Trophoblast cell (in vitro differentiated cells and primary cell): ENCODE measurements around the gene NCOA3. TPM values are rescaled to one million over a fixed set of nuclear protein-coding genes. Genes with fewer than 3 reads are reported as not detected.

Experiments used
- DNase-seq, 2 donors: peaks; one replicate each; pipeline ENCODE4 v3.0.0-alpha.2; 2016
- H2AFZ ChIP-seq: 2 replicates; pipeline ENCODE4 v1.6.1; 2013; ENCODE audit warnings: low read length, moderate library complexity, mild to moderate bottlenecking; ENCODE audit not compliant: insufficient read depth, poor library complexity
- H2AK5ac ChIP-seq: 2 replicates; pipeline ENCODE4 v1.6.1; 2013; ENCODE audit warnings: mild to moderate bottlenecking, low read length
- H2BK120ac ChIP-seq: 2 replicates; pipeline ENCODE4 v1.6.1; 2013; ENCODE audit warnings: low read length, mild to moderate bottlenecking, moderate library complexity; ENCODE audit not compliant: insufficient read depth, poor library complexity
- H2BK12ac ChIP-seq: 2 replicates; pipeline ENCODE4 v1.6.1; 2013; ENCODE audit warnings: mild to moderate bottlenecking, low read length, moderate library complexity
- H2BK5ac ChIP-seq: 2 replicates; pipeline ENCODE4 v1.6.1; 2013; ENCODE audit warnings: low read length, low read depth, moderate library complexity, mild to moderate bottlenecking; ENCODE audit not compliant: poor library complexity
- H3K14ac ChIP-seq: 2 replicates; pipeline ENCODE4 v1.6.1; 2013; ENCODE audit warnings: mild to moderate bottlenecking, low read length
- H3K18ac ChIP-seq: 2 replicates; pipeline ENCODE4 v1.6.1; 2013; ENCODE audit warnings: mild to moderate bottlenecking, low read length
- H3K23ac ChIP-seq: 2 replicates; pipeline ENCODE4 v1.6.1; 2013; ENCODE audit warnings: low read length
- H3K27ac ChIP-seq: 2 replicates; pipeline ENCODE4 v1.5.1; 2013; ENCODE audit warnings: low read depth, mild to moderate bottlenecking, inconsistent platforms, low read length, moderate library complexity
- H3K27me3 ChIP-seq: 2 replicates; pipeline ENCODE4 v1.6.1; 2013; ENCODE audit warnings: inconsistent platforms, mild to moderate bottlenecking, low read length, moderate library complexity; ENCODE audit not compliant: insufficient read depth
- H3K36me3 ChIP-seq, 2 experiments: 1 replicate in 1 of 2; 2 replicates in 1 of 2; pipeline ENCODE4 v1.6.1; 2013; ENCODE audit warnings: low read length in 2 of 2, mild to moderate bottlenecking in 2 of 2, moderate library complexity in 1 of 2; ENCODE audit not compliant: insufficient read depth in 2 of 2, control insufficient read depth in 1 of 2
- H3K4ac ChIP-seq: 2 replicates; pipeline ENCODE4 v1.6.1; 2013; ENCODE audit warnings: low read depth, mild to moderate bottlenecking, low read length, moderate library complexity
- H3K4me1 ChIP-seq, 2 experiments: 1 replicate in 1 of 2; 2 replicates in 1 of 2; pipeline ENCODE4 v1.6.1; 2013; ENCODE audit warnings: low read length in 2 of 2, mild to moderate bottlenecking in 2 of 2, moderate library complexity in 1 of 2; ENCODE audit not compliant: insufficient read depth in 2 of 2, control insufficient read depth in 1 of 2
- H3K4me2 ChIP-seq: 2 replicates; pipeline ENCODE4 v1.6.1; 2013; ENCODE audit warnings: inconsistent platforms, mild to moderate bottlenecking, low read length, moderate library complexity
- H3K4me3 ChIP-seq: 2 replicates; pipeline ENCODE4 v1.5.1; 2013; ENCODE audit warnings: mild to moderate bottlenecking, low read depth, low read length, inconsistent platforms
- H3K79me1 ChIP-seq: one replicate; pipeline ENCODE4 v1.6.1; 2013; ENCODE audit warnings: low read length
- H3K79me2 ChIP-seq: 2 replicates; pipeline ENCODE4 v1.6.1; 2013; ENCODE audit warnings: low read length, mild to moderate bottlenecking; ENCODE audit not compliant: control insufficient read depth, insufficient read depth, poor library complexity
- H3K9ac ChIP-seq: 2 replicates; pipeline ENCODE4 v1.6.1; 2013; ENCODE audit warnings: mild to moderate bottlenecking, low read length
- H3K9me3 ChIP-seq: 2 replicates; pipeline ENCODE4 v1.6.1; 2013; ENCODE audit warnings: low read depth, mild to moderate bottlenecking, control low read depth, inconsistent platforms, low read length; ENCODE audit not compliant: insufficient read depth
- H4K12ac ChIP-seq: 2 replicates; pipeline ENCODE4 v1.6.1; 2013; ENCODE audit warnings: low read depth, mild to moderate bottlenecking, low read length, moderate library complexity
- H4K8ac ChIP-seq: 2 replicates; pipeline ENCODE4 v1.6.1; 2013; ENCODE audit warnings: low read depth, mild to moderate bottlenecking, low read length, moderate library complexity
- H4K91ac ChIP-seq: one replicate; pipeline ENCODE4 v1.6.1; 2013; ENCODE audit warnings: low read depth, mild to moderate bottlenecking, low read length, moderate library complexity
- WGBS: extraction: QIAGEN DNeasy Blood & Tissue Kit; methylation state at CpG from one replicate; pipeline ENCODE4 v1.1.7; 2013; ENCODE audit warnings: missing lambda C conversion rate; ENCODE audit not compliant: insufficient read length, insufficient coverage; ENCODE audit errors: extremely low coverage; 5-methylcytosine and 5-hydroxymethylcytosine counted together
- polyA plus RNA-seq: library from polyadenylated mRNA; stranded (reverse); fragments of 200-250 nt; gene quantifications from 2 replicates; pipeline ENCODE4 v1.2.3, GENCODE V29; 2013

The NCOA3 gene
- polyA plus RNA-seq: 189 and 191 TPM in 2 replicates

DNA sequence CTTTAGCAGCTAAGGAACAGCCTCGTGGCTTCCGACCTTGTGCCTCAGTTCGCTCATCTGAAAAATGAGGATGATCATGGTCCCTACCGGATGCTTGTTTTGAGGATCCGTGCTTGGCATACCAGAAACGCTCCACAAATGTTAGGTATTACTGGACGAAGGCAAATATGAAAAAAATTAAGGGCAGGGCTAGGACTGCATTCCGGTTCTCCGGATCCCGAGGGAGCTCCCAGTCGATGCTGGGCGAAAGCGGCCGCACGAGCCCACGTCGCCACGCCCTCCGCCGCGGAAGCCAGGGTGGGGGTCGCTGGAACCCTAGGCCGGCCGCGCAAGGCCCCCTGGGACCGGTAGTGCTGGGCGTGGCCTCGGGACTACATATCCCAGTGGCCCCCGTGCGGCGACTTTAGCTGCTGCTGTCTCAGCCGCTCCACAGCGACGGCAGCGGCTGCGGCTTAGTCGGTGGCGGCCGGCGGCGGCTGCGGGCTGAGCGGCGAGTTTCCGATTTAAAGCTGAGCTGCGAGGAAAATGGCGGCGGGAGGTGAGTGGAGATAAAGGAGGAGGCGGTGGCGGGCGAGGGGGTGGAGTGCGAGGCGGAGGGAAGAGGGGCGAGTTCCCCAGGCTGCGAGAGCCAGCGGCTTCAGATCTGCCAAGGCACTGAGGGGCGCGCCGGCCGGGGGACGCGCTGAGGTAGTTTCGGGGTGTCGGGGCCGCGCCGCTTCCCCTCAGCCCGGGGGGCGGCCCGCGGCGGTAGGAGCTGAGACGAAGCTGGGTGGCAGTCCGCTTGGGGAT is at the start of gene NCOA3:
NCOA3 (plus strand) TSS at position 406 of the 789 bp plus-strand sequence. CDS start 120,361 bp downstream, outside the sequence.
- DNase-seq: peak; percentile 96
- Histone ChIP-seq H4K8ac (peak within 1 kb of the TSS; percentile 95), H3K9ac (peak within 1 kb of the TSS; percentile 97), H3K79me2 (peaks cover 21% of the 10 kb centered on the region), H3K27me3 (no peaks in the 10 kb centered on the region), H3K36me3 (no peaks in the 10 kb centered on the region), H3K23ac (no peak within 1 kb of the TSS), H2AK5ac (peak within 1 kb of the TSS; percentile 97), H3K4me2 (peak within 1 kb of the TSS; percentile 85), H2BK5ac (peak within 1 kb of the TSS; percentile 94), H3K27ac (peak within 1 kb of the TSS; percentile 82), H3K4ac (peak within 1 kb of the TSS; percentile 100), H3K14ac (peak within 1 kb of the TSS; percentile 99), H3K4me3 (peak within 1 kb of the TSS; percentile 87), H3K4me1 (peaks cover 2 to 8% of the 10 kb centered on the region in 2 experiments), H2AFZ (peak within 1 kb of the TSS; percentile 94), H3K79me1 (peaks cover 13% of the 10 kb centered on the region), H3K9me3 (no peaks in the 10 kb centered on the region), H4K12ac (peak within 1 kb of the TSS; percentile 92), H4K91ac (peak within 1 kb of the TSS; percentile 98), H2BK120ac (peak within 1 kb of the TSS; percentile 92), H2BK12ac (peak within 1 kb of the TSS; percentile 60), H3K18ac (peak within 1 kb of the TSS; percentile 98)
- WGBS: no CpG with 5 or more reads among the region's 74 CpGs

DNA sequence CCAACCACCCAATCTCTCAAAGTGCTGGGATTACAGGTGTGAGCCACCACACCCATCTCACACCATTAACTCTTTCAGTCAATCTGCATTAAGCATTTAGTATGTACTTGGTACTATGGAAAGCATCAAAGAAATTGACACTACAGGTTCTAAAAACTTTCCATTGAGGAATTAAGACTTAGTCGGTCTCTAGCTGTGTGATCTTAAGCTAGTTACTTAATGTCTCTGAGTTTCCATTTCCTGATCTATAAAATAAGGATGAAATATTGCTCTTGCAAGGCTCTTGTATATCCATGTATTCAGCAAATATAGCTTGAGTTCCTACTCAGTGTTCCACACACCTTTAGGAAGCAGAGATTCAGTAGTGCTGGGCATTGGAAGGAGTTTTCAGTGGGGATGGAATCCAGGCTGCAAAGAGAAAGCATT is 48.9 kb upstream of the NCOA3 start:
- no peak overlapping the region for H4K12ac ChIP-seq
- H3K79me2 ChIP-seq: peaks cover 3% of the 10 kb centered on the region
- H3K4me1 ChIP-seq: peaks cover 17 to 25% of the 10 kb centered on the region in 2 experiments
- H3K9ac ChIP-seq: no peak overlapping the region
- no CpG with 5 or more reads among the region's 1 CpG for WGBS
- peak overlapping the region; percentile 87 for H2BK5ac ChIP-seq
- H3K23ac ChIP-seq: no peak overlapping the region
- peak overlapping the region; percentile 92 for H3K18ac ChIP-seq
- H2AFZ ChIP-seq: peak overlapping the region; percentile 87
- peaks cover 28% of the 10 kb centered on the region for H3K79me1 ChIP-seq
- peak overlapping the region; percentile 98 for H4K91ac ChIP-seq
- H3K27me3 ChIP-seq: no peaks in the 10 kb centered on the region
- H3K36me3 ChIP-seq: no peaks in the 10 kb centered on the region
- no peaks in the 10 kb centered on the region for H3K9me3 ChIP-seq
- peak overlapping the region; percentile 92 for H3K14ac ChIP-seq
- peak overlapping the region; percentile 95 for H2BK120ac ChIP-seq
- no peak overlapping the region for H3K4me3 ChIP-seq
- peak overlapping the region; percentile 100 for H2BK12ac ChIP-seq
- no peak overlapping the region for H3K4me2 ChIP-seq
- peak overlapping the region; percentile 97 for H3K27ac ChIP-seq
- peak overlapping the region; percentile 97 for H3K4ac ChIP-seq
- DNase-seq: no peak
- H4K8ac ChIP-seq: peak overlapping the region; percentile 76
- peak overlapping the region; percentile 98 for H2AK5ac ChIP-seq

DNA sequence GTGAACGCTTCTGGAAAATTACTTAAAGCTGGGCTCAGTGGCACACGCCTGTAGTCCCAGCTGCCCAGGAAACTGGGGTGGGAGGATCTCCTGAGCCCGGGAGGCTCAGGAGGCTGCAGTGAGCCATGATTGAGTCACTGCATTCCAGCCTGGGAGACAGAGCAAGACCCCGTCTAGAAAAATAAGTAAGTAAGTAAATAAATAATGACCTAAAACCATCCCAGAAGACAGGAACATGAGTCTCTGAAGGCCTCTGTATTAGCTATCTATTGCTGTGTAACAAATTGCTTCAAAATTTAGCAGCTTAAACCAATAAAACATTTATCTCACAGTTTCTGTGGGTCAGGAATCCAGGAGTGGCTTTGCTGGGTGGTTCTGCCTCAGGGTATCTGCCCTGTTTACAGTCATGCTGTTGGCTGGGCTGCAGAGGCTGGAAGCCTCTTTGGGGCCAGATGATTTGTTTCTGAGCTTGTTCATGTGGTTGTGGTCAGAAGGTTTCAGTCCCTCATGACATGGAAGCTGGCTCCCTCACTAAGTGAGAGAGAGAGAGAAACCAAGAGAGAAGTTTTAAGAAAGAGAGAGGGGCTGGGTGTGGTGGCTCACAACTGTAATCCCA is 48.4 kb upstream of the NCOA3 start:
- peaks cover 28% of the 10 kb centered on the region for H3K79me1 ChIP-seq

DNA sequence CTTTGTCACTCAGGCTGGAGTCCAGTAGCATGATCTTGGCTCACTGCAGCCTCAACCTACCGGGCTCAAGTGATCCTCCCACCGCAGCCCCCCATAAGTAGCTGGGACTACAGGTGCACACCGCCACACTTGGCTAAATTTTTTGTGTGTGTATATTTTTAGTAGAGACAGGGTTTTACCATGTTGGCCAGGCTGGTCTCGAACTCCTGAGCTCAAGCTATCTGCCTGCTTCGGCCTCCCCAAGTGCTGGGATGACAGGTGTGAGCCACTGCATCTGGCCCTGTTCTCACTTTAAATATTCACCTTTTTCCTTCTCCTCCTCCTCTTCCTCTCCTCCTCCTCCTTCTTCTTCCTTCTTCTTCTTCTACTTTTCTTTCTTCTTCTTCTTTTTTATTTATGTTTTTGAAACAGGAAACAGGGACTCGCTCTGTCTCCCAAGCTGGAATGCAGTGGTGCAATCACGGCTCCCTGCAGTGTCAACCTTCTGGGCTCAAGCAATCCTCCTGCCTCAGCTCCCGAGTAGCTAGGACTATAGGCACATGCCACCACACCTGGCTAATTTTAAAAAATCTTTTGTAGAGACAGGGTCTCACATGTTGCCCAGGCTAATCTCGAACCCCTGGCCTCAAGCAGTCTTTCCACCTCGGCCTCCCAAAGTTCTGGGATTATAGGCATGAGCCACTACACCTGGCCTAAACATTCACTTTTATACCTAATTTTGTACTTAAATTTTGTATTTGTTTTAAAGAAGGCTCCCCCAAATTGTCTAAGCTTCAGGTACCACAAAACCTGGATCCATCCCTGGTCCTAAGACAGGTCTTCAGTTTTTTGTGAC is 47.2 kb upstream of the NCOA3 start:
- peak overlapping the region; percentile 44 for H2AFZ ChIP-seq
- peak overlapping the region; percentile 96 for H4K91ac ChIP-seq
- peaks cover 27% of the 10 kb centered on the region for H3K79me1 ChIP-seq
- no peaks in the 10 kb centered on the region for H3K9me3 ChIP-seq
- H2AK5ac ChIP-seq: peak overlapping the region; percentile 70
- peak overlapping the region; percentile 32 for H3K4me2 ChIP-seq
- peak overlapping the region; percentile 90 for H2BK5ac ChIP-seq
- H3K4me1 ChIP-seq: peaks cover 17 to 25% of the 10 kb centered on the region in 2 experiments
- peak overlapping the region; percentile 78 for H3K14ac ChIP-seq
- H2BK120ac ChIP-seq: peak overlapping the region; percentile 94
- WGBS: no CpG with 5 or more reads among the region's 10 CpGs
- H4K12ac ChIP-seq: no peak overlapping the region
- H3K79me2 ChIP-seq: peaks cover 3% of the 10 kb centered on the region
- no peak overlapping the region for H3K9ac ChIP-seq
- H3K27ac ChIP-seq: peak overlapping the region; percentile 97
- no peaks in the 10 kb centered on the region for H3K27me3 ChIP-seq
- peak; percentile 41 to 59 for DNase-seq
- H4K8ac ChIP-seq: peak overlapping the region; percentile 59
- H3K18ac ChIP-seq: peak overlapping the region; percentile 74
- peak overlapping the region; percentile 44 for H3K4ac ChIP-seq
- H3K36me3 ChIP-seq: no peaks in the 10 kb centered on the region
- peak overlapping the region; percentile 95 for H2BK12ac ChIP-seq
- no peak overlapping the region for H3K4me3 ChIP-seq
- H3K23ac ChIP-seq: no peak overlapping the region

More for the DNA sequence above, 48.4 kb upstream of the NCOA3 start:
- peak overlapping the region; percentile 43 for H3K4ac ChIP-seq
- H3K4me3 ChIP-seq: no peak overlapping the region
- H2BK120ac ChIP-seq: peak overlapping the region; percentile 94
- peak overlapping the region; percentile 50 for H3K18ac ChIP-seq
- H4K12ac ChIP-seq: no peak overlapping the region
- peak overlapping the region; percentile 59 for H3K14ac ChIP-seq
- no peak overlapping the region for H3K23ac ChIP-seq
- peak overlapping the region; percentile 97 for H3K27ac ChIP-seq
- H2AK5ac ChIP-seq: no peak overlapping the region
- peak overlapping the region; percentile 90 for H2BK5ac ChIP-seq
- DNase-seq: peak; percentile 92
- H4K8ac ChIP-seq: peak overlapping the region; percentile 64
- no peaks in the 10 kb centered on the region for H3K27me3 ChIP-seq
- WGBS: no CpG with 5 or more reads among the region's 4 CpGs
- H2BK12ac ChIP-seq: peak overlapping the region; percentile 83
- no peaks in the 10 kb centered on the region for H3K36me3 ChIP-seq
- no peak overlapping the region for H3K9ac ChIP-seq
- no peak overlapping the region for H2AFZ ChIP-seq
- no peaks in the 10 kb centered on the region for H3K9me3 ChIP-seq
- peaks cover 17 to 25% of the 10 kb centered on the region in 2 experiments for H3K4me1 ChIP-seq
- H3K79me2 ChIP-seq: peaks cover 3% of the 10 kb centered on the region
- peak overlapping the region; percentile 96 for H4K91ac ChIP-seq
- peak overlapping the region; percentile 4 for H3K4me2 ChIP-seq
